ENCODE results near the gene SSR1. TPM values are rescaled to one million over a fixed set of nuclear protein-coding genes. Genes with fewer than 3 reads are reported as not detected.

SSR1 gene
- total RNA-seq, 2 experiments from 2014 or later = 31.6 to 138 TPM

DNA sequence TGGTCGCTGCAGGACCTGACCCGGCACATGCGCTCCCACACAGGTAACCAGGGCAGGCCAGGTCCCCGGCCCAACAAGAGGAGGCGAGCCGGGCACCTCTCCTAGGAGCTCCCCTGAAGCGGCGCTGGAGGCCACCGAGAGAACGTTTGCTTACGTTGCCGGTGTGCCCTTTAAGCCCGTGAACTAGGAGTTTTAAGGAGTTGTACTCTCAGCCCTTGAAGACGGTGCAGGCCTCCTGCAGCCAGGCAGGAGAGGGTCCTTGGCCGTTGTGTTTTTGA, 65.9 kb downstream of the SSR1 start:
- Histone ChIP-seq H3K4me2 (ENCODE audit: low read length) (no peak overlapping the region), H4K20me1 (ENCODE audit: insufficient read depth, low read length) (no peaks in the 10 kb centered on the region), H2AFZ (ENCODE audit: low read length) (no peak overlapping the region), H3K27ac (ENCODE audit: low read depth, low read length, poor library complexity, severe bottlenecking) (no peak overlapping the region), H3K79me2 (ENCODE audit: insufficient read depth, low read depth, low read length) (no peaks in the 10 kb centered on the region), H3K4me3 (ENCODE audit: low read depth, low read length, poor library complexity, severe bottlenecking) (no peak overlapping the region), H3K4me1 (ENCODE audit: insufficient read depth, low read length, poor library complexity, severe bottlenecking) (peaks cover 14% of the 10 kb centered on the region), H3K9me2 (ENCODE audit: insufficient read depth, low read length) (no peaks in the 10 kb centered on the region), H3K36me3 (ENCODE audit: insufficient read depth, low read length) (no peaks in the 10 kb centered on the region), H3K9me3 (ENCODE audit: low read length) (no peaks in the 10 kb centered on the region)
- intact Hi-C loops (cut with micrococcal nuclease; ENCODE audit: unreplicated experiment) = no loop called here
- CTCF ChIA-PET (ENCODE audit: unreplicated experiment) = interaction anchor here (0.6 kb wide), 1 partner anchor 116 kb away, joined by 4 read pairs; no protein-coding TSS in a partner anchor
- TF ChIP-seq EZH2phosphoT487 (IDR thresholded peaks at IDR 0.05; ENCODE audit: borderline replicate concordance, low read depth, low read length) = no peak
- TF ChIP-seq, protein P1, sequence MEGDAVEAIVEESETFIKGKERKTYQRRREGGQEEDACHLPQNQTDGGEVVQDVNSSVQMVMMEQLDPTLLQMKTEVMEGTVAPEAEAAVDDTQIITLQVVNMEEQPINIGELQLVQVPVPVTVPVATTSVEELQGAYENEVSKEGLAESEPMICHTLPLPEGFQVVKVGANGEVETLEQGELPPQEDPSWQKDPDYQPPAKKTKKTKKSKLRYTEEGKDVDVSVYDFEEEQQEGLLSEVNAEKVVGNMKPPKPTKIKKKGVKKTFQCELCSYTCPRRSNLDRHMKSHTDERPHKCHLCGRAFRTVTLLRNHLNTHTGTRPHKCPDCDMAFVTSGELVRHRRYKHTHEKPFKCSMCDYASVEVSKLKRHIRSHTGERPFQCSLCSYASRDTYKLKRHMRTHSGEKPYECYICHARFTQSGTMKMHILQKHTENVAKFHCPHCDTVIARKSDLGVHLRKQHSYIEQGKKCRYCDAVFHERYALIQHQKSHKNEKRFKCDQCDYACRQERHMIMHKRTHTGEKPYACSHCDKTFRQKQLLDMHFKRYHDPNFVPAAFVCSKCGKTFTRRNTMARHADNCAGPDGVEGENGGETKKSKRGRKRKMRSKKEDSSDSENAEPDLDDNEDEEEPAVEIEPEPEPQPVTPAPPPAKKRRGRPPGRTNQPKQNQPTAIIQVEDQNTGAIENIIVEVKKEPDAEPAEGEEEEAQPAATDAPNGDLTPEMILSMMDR (conservative IDR thresholded peaks at IDR 0.05; ENCODE audit: low read length) = no peak
- POLR2A ChIA-PET = no interaction called here
- no TSS peak for BruUV-seq (replicated peaks)
- DNase-seq (ENCODE audit: low spot score) = no peak

DNA sequence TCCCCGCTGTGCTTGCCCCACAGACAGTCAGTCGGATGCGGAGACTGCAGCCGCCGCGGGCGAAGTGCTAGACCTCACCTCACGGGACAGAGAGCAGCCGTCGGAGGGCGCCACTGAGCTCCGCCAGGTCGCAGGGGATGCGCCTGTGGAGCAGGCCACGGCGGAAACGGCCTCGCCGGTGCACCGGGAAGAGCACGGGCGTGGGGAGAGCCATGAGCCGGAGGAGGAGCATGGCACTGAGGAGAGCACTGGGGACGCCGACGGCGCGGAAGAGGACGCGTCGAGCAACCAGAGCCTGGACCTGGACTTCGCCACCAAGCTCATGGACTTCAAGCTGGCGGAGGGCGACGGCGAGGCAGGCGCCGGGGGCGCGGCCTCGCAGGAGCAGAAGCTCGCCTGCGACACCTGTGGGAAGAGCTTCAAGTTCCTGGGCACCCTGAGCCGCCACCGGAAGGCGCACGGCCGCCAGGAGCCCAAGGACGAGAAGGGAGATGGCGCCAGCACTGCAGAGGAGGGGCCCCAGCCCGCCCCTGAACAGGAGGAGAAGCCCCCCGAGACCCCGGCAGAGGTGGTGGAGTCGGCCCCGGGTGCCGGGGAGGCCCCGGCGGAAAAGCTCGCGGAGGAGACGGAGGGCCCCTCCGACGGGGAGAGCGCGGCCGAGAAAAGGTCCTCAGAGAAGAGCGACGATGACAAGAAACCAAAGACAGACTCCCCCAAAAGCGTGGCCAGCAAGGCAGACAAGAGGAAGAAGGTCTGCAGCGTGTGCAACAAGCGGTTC, 66.4 kb downstream of the SSR1 start:
- TF ChIP-seq, protein P1 (conservative IDR thresholded peaks at IDR 0.05; ENCODE audit: low read length) = no peak
- no peak for TF ChIP-seq EZH2phosphoT487 (IDR thresholded peaks at IDR 0.05; ENCODE audit: borderline replicate concordance, low read depth, low read length)
- Histone ChIP-seq H3K4me3 (ENCODE audit: low read depth, low read length, poor library complexity, severe bottlenecking) (no peak overlapping the region), H3K79me2 (ENCODE audit: insufficient read depth, low read depth, low read length) (no peaks in the 10 kb centered on the region), H3K36me3 (ENCODE audit: insufficient read depth, low read length) (no peaks in the 10 kb centered on the region), H3K4me1 (ENCODE audit: insufficient read depth, low read length, poor library complexity, severe bottlenecking) (peaks cover 14% of the 10 kb centered on the region), H3K9me2 (ENCODE audit: insufficient read depth, low read length) (no peaks in the 10 kb centered on the region), H2AFZ (ENCODE audit: low read length) (no peak overlapping the region), H3K4me2 (ENCODE audit: low read length) (no peak overlapping the region), H3K9me3 (ENCODE audit: low read length) (no peaks in the 10 kb centered on the region), H4K20me1 (ENCODE audit: insufficient read depth, low read length) (no peaks in the 10 kb centered on the region), H3K27ac (ENCODE audit: low read depth, low read length, poor library complexity, severe bottlenecking) (no peak overlapping the region)
- CTCF ChIA-PET (ENCODE audit: unreplicated experiment) = no interaction called here
- POLR2A ChIA-PET = interaction anchor here (0.6 kb wide), 1 partner anchor 100 kb away, joined by 5 read pairs; no protein-coding TSS in a partner anchor
- intact Hi-C loops (cut with micrococcal nuclease; ENCODE audit: unreplicated experiment) = no loop called here
- no TSS peak for BruUV-seq (replicated peaks)
- DNase-seq (ENCODE audit: low spot score) = no peak

DNA sequence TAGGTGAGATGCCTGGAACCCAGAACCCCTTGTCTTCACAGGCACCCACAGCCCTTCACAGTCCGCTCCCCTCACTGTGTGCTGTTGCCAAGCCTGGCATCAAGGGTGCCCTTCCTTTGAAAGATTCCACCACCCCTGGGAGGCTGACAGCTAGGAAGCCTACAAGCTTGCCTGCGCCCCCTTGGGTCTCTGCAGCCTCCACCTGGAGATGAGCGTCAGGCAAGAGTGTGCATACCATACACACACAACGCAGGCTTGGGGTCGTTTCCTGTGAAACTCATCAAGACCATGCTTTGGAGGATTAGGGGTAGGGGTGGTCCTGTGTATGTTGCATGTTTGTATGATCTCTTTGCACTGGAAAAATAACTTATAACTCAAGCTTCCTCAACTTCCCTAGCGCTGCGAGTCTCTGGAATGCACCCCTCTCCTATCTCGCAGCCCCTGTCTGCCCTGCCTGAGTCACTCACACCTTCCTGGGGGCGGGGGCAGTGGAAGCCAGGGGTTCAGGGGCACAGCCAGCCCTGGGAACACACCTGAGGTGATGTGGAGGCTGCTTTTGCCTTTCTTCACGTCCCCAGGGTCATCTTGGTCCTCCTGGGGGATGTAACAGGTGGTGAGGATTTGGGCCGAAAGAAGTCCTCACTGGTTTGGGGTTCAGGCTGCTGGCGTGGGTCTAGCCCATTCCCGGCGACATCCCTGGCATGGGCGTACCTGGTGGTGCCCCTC, 67.2 kb downstream of the SSR1 start:
- no peak overlapping the region for H3K27ac ChIP-seq (ENCODE audit: low read depth, low read length, poor library complexity, severe bottlenecking)
- TF ChIP-seq EZH2phosphoT487 (IDR thresholded peaks at IDR 0.05; ENCODE audit: borderline replicate concordance, low read depth, low read length) = no peak
- TF ChIP-seq, protein P1 (conservative IDR thresholded peaks at IDR 0.05; ENCODE audit: low read length) = no peak
- H3K4me3 ChIP-seq (ENCODE audit: low read depth, low read length, poor library complexity, severe bottlenecking) = no peak overlapping the region
- no peak for DNase-seq (ENCODE audit: low spot score)
- H3K4me1 ChIP-seq (ENCODE audit: insufficient read depth, low read length, poor library complexity, severe bottlenecking) = peaks cover 14% of the 10 kb centered on the region
- no peak overlapping the region for H3K4me2 ChIP-seq (ENCODE audit: low read length)
- no peaks in the 10 kb centered on the region for H3K9me3 ChIP-seq (ENCODE audit: low read length)
- no peaks in the 10 kb centered on the region for H4K20me1 ChIP-seq (ENCODE audit: insufficient read depth, low read length)
- H2AFZ ChIP-seq (ENCODE audit: low read length) = no peak overlapping the region
- no TSS peak for BruUV-seq (replicated peaks)
- ChIA-PET POLR2A (interaction anchor here (0.6 kb wide), 1 partner anchor 99 kb away, joined by 5 read pairs; no protein-coding TSS in a partner anchor), CTCF (ENCODE audit: unreplicated experiment) (interaction anchor here (0.6 kb wide), 1 partner anchor 572 kb away, joined by 3 read pairs; no protein-coding TSS in a partner anchor)
- no peaks in the 10 kb centered on the region for H3K36me3 ChIP-seq (ENCODE audit: insufficient read depth, low read length)
- intact Hi-C loops (cut with micrococcal nuclease; ENCODE audit: unreplicated experiment) = no loop called here
- H3K9me2 ChIP-seq (ENCODE audit: insufficient read depth, low read length) = no peaks in the 10 kb centered on the region
- no peaks in the 10 kb centered on the region for H3K79me2 ChIP-seq (ENCODE audit: insufficient read depth, low read depth, low read length)

Data from OCI-LY7 (cell line).